ENCODE measurements around the gene TLE3. TPM values are rescaled to one million over a fixed set of nuclear protein-coding genes. Genes with fewer than 3 reads are reported as not detected.

The TLE3 gene
- total RNA-seq, 1 donor from 2014 or later = 124 TPM

GRCh38 chr15:70086636-70087035 lies 11.1 kb downstream of the TLE3 start:
- Mint-ChIP-seq H3K27ac (no peak overlapping the region), H3K4me3 (ENCODE audit: low read depth) (no peak overlapping the region), H3K36me3 (ENCODE audit: insufficient read depth) (peaks cover 57% of the 10 kb centered on the region), H3K4me1 (ENCODE audit: low read depth) (peaks cover 67% of the 10 kb centered on the region), H3K9me3 (ENCODE audit: low read depth) (no peaks in the 10 kb centered on the region), H3K27me3 (no peaks in the 10 kb centered on the region)
- no peak for TF ChIP-seq CTCF (IDR thresholded peaks at IDR 0.05; ENCODE audit: unreplicated experiment)
- no peak for DNase-seq (ENCODE audit: low spot score, unreplicated experiment)

- no peaks in the 10 kb centered on the region for H3K9me3 Mint-ChIP-seq (ENCODE audit: low read depth)
- no peak for TF ChIP-seq CTCF (IDR thresholded peaks at IDR 0.05; ENCODE audit: unreplicated experiment)
- no peak for DNase-seq (ENCODE audit: low spot score, unreplicated experiment)
- H3K4me3 Mint-ChIP-seq (ENCODE audit: low read depth) = no peak overlapping the region
- no peak overlapping the region for H3K27ac Mint-ChIP-seq
- H3K4me1 Mint-ChIP-seq (ENCODE audit: low read depth) = peaks cover 69% of the 10 kb centered on the region
- no peaks in the 10 kb centered on the region for H3K27me3 Mint-ChIP-seq
- peaks cover 53% of the 10 kb centered on the region for H3K36me3 Mint-ChIP-seq (ENCODE audit: insufficient read depth)
These were observed 13.3 kb downstream of the TLE3 start for GRCh38 chr15:70084461-70084860.

GRCh38 chr15:70083946-70084345 lies 13.8 kb downstream of the TLE3 start:
- Mint-ChIP-seq H3K4me1 (ENCODE audit: low read depth) (peaks cover 68% of the 10 kb centered on the region), H3K27ac (no peak overlapping the region), H3K4me3 (ENCODE audit: low read depth) (no peak overlapping the region), H3K36me3 (ENCODE audit: insufficient read depth) (peaks cover 48% of the 10 kb centered on the region), H3K27me3 (no peaks in the 10 kb centered on the region), H3K9me3 (ENCODE audit: low read depth) (no peaks in the 10 kb centered on the region)
- TF ChIP-seq CTCF (IDR thresholded peaks at IDR 0.05; ENCODE audit: unreplicated experiment) = no peak
- no peak for DNase-seq (ENCODE audit: low spot score, unreplicated experiment)

GRCh38 chr15:70083418-70083817 lies 14.3 kb downstream of the TLE3 start:
- no peak overlapping the region for H3K4me3 Mint-ChIP-seq (ENCODE audit: low read depth)

GRCh38 chr15:70082281-70082900 lies 15.3 kb downstream of the TLE3 start:
- H3K27ac Mint-ChIP-seq = no peak overlapping the region
- no peaks in the 10 kb centered on the region for H3K27me3 Mint-ChIP-seq
- peaks cover 40% of the 10 kb centered on the region for H3K36me3 Mint-ChIP-seq (ENCODE audit: insufficient read depth)
- H3K4me3 Mint-ChIP-seq (ENCODE audit: low read depth) = no peak overlapping the region
- no peak for TF ChIP-seq CTCF (IDR thresholded peaks at IDR 0.05; ENCODE audit: unreplicated experiment)
- DNase-seq (ENCODE audit: low spot score, unreplicated experiment) = no peak
- H3K9me3 Mint-ChIP-seq (ENCODE audit: low read depth) = no peaks in the 10 kb centered on the region
- peaks cover 71% of the 10 kb centered on the region for H3K4me1 Mint-ChIP-seq (ENCODE audit: low read depth)

More at GRCh38 chr15:70083418-70083817, 14.3 kb downstream of the TLE3 start:
- Mint-ChIP-seq H3K4me1 (ENCODE audit: low read depth) (peaks cover 70% of the 10 kb centered on the region), H3K36me3 (ENCODE audit: insufficient read depth) (peaks cover 45% of the 10 kb centered on the region), H3K27me3 (no peaks in the 10 kb centered on the region), H3K9me3 (ENCODE audit: low read depth) (no peaks in the 10 kb centered on the region), H3K27ac (no peak overlapping the region)
- no peak for DNase-seq (ENCODE audit: low spot score, unreplicated experiment)
- no peak for TF ChIP-seq CTCF (IDR thresholded peaks at IDR 0.05; ENCODE audit: unreplicated experiment)
